ENCODE measurements around the gene THRA.

Gene THRA

DNA sequence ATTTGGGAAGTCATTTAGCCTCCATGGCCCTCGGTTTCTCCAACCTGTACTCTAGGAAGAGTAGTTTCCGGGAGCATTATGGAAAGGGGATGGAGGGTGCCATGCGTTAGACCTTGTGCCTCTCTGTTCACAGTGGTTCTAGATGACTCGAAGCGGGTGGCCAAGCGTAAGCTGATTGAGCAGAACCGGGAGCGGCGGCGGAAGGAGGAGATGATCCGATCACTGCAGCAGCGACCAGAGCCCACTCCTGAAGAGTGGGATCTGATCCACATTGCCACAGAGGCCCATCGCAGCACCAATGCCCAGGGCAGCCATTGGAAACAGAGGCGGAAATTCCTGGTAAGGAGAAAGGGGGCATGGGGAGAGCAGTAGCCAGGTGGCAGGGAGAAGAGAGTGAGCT, 21.7 kb downstream of the THRA start:
- no peak for DNase-seq

DNA sequence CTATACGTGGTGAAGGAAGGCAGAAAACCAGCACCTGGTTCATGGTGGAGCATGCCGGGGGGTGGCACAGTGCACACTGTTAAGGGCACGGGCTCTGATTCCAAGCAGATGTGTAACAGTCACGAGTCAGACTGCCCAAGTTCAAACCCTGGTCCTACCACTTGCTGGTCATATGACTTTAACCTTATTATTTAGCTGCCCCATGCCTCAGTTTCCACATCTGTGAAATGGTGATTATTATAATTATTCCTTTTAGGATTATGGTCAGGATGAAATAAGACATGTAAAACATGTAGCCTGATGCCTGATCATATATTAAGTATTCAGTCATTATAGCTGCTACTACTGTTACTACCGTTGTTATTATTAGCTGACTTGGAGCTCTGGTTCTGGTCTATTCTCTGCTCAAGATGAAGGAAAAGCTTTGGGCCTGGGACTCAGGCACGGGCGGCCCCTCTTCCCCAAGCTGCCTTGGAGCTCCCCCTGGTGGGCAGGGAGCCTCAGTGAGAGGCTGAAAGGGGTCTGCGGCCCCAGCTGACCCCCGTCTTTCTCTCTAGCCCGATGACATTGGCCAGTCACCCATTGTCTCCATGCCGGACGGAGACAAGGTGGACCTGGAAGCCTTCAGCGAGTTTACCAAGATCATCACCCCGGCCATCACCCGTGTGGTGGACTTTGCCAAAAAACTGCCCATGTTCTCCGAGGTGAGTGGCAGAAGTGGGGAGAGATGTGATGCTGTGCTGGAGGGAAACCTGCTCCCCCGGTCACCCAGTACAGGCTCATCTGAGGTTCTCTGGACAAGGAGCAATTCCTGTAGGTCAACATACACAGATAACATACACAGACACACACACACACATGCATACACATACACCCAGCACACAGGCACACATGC, 23.6 kb downstream of the THRA start:
- peak in 4 of 5 experiments; percentile 24 to 51 (median 44) for DNase-seq

DNA sequence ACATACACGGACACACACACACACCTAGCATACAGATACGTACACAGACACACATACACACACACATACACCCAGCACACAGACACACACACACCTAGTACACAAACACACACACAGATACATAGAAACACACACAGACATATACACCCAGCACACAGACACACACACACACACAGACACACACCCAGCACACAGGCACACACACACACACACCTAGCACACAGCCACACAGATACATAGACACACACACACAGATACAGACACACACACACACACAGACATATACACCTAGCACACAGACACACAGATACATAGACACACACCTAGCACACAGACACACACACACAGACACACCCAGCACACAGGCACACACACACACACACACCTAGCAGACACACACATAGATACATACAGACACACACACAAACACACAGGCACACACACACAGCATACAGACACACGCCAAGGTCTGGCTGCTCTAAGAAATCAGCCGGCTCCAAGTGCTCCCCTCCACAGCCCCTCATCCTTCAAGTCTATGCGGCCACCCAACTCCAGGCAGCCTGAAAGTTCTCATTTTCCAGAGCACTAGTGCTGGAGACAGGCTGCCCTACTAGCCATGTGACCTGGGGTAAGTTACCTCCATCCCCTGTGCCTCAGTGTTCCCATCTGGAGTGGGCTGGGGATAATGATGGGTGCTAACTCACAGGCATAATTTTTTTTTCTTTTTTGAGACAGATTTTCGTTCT, 24.5 kb downstream of the THRA start:
- DNase-seq: no peak

DNA sequence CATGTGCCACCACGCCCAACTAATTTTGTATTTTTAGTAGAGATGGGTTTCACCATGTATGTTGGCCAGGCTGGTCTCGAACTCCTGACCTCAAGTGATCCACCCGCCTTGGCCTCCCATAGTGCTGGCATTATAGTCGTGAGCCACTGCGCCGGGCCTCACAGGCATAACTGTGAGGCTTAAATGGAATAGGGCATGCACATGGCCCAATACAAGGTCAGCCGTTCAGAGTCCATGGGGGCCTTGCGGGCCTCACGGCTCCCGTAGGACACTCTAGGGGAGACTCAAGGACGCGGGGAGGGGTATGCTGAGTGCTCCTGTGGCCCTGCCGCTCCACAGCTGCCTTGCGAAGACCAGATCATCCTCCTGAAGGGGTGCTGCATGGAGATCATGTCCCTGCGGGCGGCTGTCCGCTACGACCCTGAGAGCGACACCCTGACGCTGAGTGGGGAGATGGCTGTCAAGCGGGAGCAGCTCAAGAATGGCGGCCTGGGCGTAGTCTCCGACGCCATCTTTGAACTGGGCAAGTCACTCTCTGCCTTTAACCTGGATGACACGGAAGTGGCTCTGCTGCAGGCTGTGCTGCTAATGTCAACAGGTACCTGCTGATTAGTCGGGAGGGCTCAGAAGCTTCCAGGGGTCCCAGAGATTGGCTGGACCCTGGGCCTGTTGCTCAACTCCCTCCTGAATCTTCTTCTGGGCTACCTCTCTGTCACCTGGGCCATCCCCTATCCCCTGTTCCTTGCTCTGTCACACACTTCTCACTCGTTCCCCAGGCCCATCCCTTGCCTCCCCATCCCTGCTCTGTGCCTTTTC, 25.3 kb downstream of the THRA start:
- DNase-seq: no peak

DNA sequence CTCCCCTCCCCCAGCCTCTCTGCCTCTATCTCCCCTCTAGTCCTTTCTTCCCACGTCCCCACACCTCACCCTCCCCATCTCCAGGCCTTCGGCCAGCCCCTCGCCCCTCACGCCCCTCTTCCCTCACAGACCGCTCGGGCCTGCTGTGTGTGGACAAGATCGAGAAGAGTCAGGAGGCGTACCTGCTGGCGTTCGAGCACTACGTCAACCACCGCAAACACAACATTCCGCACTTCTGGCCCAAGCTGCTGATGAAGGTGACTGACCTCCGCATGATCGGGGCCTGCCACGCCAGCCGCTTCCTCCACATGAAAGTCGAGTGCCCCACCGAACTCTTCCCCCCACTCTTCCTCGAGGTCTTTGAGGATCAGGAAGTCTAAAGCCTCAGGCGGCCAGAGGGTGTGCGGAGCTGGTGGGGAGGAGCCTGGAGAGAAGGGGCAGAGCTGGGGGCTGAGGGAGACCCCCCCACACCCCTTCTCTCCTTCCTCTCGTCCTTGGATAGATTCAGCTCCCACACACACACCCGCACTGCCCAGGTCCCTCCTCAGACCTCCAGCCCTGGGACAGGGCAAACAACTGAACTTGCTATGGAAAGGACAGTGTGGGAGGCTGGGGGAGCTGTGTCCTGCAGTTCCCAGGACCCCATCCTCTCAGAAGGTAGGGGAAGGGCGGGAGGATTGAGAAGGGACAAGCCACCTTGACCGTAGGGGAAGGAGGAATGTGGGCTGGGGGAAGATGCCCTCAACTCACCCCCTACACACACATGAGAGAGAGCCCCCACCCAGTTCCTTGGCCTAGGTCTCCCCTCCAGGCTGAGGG, 26.5 kb downstream of the THRA start:
- no peak for DNase-seq

DNA sequence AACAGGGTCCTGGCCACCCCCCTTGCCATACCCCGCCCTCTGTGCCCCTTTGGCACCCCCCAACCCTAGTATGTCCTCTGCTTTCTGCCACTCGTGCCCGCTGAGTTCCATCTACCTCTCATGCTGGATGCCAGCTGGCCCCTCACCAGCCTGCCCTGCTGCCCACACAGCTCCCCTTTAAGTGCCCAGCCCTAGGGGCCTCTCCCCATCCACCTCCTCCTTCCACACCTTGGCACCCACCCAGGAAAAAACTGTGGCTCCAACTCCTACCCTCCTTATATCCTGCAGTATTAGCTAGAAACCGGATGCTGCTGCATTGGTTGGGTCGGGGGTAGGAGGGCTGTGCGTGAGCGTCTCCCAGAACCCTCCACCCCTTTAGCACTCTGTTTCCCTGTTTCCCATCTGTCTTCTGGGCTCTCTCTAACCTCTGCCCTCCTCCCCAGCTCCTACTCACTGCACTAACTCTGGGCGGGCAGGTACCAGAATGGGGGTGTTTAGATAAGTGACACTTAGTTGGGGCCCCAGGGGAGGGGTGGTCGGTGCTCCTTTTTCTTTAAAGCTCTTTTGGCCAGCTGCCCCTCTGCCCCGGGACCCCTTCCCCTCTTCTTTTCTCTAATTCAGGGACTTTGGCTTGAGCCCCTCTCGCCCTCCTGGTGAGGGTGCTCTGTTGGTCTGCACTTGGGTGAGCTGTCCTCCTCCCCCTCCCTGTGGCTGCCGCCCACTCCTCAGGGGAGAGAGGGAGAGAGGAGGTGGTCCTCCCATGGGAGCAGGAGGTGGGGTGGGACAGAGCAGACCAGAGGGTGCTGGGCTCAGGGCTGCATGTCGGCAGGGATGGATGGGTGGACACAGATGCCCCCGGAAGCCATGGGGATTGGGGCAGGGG, 27.7 kb downstream of the THRA start:
- DNase-seq: no peak

DNA sequence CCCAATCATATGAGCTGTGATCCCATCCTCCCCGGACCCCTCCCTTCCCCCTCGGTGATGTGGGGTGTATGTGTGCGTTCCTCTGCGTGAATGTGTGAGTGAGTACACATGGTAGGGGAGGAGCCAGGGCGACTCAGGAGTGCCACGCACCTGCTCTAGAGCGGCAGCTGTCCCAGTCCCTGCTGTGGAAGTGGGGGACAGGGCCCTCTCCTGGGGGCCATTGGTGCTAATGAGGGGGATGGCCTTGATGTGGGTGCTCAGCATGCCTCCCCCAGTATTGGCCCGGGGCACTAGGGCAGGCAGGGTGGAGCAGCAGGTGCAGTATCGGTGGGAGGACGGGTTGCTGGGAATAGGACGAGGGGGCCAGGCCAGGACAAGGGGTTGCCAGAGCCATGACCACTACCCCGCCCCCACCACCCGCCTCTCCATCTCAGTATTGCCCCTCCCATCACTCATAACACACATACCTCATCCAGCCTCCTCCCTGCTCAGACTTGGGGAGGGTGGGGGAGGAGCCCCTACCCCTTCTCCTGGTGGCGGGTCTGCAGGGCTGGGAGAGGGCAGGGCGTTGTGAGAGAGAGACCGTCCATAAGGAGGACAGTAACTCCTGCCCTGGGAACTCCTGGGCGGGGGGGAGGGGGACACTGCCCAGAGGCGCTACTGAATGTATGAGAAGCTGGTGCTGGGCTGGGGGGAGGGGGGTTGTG, 29.1 kb downstream of the THRA start:
- no peak for DNase-seq

DNA sequence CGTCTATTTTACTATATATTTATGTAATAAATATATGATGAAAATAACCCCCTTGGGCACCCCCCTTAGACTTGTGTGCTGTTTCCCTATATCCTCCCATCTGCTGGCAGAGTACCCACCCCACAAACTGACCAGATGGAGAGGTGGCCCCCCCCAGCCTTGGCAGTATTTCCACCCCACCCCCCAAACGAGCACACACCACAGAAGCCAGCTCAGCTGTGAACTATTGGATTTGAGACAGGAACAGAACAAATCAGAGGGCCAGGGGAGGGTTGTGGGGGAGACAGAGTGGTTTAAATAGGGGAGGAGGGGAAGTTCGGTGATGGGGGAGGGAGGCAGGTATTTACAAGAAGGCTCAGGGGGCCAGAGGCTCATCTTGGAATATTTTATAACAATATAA, 29.8 kb downstream of the THRA start:
- no peak for DNase-seq

DNA sequence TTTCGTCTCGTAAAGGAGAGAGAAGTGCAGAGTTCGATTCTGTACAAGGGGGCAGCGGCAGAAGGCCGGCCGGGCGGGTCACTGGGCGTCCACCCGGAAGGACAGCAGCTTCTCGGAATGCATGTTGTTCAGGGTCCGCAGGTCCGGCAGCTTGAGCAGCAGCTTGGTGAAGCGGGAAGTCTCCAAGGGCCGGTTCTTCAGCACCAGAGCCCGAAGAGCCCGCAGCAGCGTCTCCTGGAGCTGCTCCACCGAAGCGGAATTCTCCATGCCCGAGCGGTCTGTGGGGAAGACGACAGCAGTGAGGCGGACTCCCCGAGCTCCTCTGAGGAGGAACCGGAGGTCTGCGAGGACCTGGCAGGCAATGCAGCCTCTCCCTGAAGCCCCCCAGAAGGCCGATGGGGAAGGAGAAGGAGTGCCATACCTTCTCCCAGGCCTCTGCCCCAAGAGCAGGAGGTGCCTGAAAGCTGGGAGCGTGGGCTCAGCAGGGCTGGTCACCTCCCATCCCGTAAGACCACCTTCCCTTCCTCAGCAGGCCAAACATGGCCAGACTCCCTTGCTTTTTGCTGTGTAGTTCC, 30.3 kb downstream of the THRA start:
- no peak for DNase-seq

DNA sequence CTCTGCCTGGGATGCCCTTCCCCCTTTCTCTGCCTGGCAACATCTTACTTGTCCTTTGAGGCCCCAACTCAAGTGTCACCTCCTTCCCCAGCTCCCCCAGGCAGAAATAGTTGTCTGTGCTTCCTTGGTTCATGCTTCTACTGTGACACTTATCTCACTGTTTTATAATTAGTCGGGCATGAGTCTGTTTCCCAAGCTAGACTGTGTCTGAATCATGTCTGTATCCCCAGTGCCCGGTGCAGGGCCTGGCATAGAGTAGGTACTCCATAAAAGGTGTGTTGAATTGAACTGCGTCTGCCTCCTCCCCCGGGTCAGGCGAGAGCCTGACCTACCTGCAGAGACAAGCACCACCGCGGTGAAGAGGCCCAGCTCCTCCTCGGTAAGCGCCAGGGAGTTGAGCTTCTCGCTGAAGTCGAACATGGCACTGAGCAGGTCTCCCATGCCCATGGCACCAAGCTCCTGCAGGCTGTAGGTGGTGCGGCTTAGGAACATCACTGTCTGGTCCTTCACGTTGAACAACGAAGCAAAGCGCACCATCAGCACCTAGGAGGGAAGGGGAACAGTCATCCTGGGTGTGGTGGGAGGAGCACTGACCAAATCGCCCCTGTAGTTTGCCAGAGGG, 30.9 kb downstream of the THRA start:
- DNase-seq: no peak

DNA sequence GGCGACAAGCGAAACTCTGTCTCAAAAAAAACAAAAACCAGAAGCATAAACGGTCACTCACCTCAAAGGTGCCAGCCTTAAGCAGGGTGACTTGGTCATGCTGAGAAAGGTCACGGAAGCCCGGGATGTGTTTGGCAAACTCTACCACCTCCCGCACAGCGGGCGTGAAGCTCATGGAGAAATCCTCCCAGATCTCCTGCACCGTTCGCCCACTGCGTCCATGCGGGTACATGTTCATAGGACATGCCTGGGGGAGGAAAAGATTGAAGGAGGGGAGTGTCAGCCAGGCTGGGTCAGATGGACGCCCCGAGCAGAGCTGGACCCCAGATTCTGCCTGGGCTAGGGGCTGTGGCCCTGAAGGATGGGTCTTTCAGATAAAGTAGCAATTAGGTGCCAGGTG, 32.1 kb downstream of the THRA start:
- no peak for DNase-seq

DNA sequence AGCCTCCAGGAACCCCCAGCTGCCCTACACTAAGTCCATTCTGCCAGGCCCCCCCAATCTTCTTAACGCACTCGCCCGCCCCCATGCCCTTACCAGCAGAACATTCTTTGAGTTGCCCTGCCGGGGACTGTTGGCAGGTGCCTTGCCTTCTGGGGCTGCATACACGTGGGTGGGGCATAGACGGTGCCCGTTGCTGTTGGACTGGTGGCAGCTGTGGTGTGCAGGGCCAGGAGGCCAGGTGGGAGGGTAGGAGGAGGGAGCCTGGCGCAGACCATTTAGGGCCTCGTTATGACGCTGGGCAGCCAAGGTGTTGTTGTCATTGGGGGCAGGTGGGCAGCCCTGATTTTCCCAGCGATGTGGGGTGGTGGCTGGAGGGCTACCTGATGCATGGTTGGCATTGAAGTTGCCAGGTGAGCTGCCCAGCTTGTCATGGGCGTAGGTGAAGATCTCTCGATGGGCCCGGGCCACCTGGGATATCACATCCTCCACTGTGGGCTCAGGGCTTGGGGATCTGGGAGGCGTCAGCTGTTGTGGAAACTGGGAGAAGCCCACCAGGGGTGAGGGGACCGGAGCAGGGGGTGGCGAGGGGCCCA, 32.7 kb downstream of the THRA start:
- peak in 1 of 5 experiments; percentile 29 for DNase-seq

DNA sequence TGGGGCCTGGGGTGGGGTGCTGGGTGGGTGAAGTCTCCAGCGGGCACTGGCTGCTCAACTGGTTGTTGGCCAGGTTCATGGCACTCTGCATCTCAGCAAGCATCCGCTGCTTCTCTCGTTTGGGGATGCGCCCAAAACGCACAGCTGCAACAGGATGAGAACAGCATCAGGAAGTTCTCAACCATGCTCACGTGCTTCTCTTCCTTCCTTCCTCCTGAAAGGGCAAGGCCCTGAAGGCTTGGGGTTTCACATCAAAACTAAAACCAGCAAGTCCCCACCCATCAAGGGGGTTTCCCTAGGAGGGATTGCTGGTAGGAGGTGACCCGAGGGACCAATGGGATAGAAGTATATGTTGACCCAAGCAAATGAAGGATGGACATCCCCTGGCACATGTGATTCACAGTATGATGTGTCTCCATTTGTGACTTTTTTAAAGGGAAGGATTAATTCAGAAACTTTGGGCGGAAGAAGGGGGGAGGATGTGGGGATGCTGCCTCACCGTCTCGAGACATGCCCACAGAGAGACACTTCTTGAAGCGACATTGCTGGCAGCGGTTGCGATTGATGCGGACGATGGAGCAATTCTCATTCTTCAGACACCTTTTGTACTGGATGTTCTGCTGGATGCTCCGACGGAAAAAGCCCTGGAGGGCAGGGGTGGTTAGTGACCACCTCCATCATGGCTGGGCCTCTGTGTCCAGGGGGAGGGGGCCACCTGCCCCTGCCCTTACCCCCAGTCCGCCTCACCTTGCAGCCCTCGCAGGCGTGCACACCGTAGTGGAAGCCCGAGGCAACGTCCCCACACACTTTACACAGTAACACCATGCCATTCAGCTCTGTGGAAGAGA, 33.4 kb downstream of the THRA start:
- peak; percentile 42 to 99 (median 72) for DNase-seq

DNA sequence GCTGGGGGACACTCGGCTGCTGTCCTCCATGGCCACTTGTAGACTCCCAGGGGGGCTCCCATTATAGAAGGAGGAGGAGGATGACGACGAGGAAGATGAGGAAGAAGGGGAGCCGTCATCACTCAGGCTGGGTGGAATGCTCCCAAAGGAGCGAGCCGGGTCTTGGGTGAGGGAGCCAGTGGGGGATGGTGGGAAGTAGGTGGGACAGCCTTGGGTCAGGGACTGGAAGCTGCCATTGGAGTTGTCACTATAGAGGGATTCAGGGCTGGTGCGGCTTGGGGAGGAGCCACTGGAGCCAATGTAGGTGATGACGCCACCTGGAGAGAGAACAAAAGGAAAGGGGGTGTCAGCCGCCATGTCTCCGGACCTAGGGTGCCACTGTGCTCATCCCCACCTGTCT, 34.3 kb downstream of the THRA start:
- DNase-seq: no peak

DNA sequence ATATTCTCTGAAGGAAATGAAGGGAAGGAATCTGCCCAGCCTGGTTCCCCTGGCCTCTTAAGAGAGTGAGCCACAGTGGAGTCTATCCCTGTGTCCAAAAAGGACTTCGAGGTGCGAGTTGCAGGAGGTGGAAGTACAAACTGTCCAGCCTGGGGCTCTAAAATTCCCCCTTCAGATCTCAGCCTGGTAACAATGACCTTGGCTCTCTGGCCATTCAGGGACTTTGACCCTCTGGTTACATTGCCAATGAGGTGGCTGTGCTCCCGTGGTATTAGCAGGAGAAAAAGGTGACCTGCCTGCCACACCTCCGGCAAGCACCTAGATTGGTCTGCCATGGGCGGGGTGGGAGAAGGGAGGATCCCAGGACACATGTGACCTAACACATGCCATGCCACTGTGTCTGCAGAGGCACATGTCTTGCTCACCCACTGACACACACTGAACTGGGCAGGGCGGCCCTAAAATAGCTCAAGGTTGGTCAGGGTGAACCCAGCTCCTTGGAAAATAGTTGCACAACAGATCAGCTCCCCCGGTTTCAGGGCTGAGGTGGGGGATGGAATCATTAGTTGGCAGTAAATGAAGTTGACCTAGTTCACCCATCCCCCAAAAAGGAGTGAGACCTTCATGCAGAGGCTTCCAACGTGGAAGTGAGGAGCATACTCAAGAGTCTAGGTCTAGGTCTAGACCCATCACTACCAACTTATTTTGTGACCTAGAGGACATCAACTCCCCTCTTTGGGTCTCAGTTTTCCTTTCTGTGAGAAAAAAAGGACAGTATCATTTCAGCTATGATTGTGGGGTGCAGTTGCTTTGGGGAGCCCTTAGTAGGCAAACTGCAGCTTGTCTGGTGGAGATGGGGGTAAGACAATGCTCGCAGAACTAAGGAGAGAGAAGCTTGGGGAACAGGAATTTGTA, 35.4 kb downstream of the THRA start:
- no peak for DNase-seq

DNA sequence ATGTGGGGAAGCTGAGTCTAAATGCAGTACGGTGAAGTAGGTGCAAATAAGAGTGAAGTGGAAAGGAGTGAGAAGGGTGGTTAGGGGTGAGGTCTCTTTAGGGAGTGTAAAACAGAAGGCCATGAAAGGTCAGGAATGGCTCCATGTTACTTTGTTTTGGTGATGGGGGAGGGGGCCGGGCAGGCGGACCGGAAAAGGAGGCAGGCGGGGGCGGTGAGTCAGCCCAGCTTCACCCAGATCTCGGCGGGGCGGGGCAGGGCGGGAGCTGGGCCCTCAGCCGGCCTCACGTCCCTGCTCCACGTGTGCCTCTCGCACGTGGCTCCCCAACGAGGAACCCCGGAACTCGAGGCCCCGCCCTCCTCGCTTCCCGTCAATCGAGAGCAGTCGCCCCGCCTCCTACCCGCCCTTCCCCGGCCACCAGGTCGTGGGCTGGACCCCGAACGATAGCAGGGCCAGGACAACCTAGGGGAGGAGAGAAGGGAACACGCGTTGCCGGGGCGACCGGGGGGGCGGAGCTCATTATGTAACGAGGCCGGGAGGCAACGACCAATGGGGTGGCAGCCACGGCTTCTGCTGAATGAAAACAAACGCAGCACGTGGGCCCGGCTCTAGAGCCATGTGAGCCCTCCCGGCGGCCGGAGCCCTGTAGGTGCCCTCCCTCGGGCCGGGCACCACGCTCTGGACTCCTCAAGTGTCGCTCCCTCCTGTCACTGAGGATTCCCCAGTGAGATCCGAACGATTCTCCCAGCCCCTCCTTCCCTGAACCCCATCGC, 36.3 kb downstream of the THRA start:
- peak; percentile 96 to 100 (median 99) for DNase-seq
